Ureter (tissue), 1 donor: Measurements from ENCODE around the gene PTGFRN. TPM values are rescaled to one million over a fixed set of nuclear protein-coding genes. Genes with fewer than 3 reads are reported as not detected.
"Not testable (repeated sequence)": the region's sequence is repeated elsewhere in the genome, so short reads cannot be mapped to it uniquely, and the experiment has no call there.

Source experiments
- DNase-seq: peaks from one replicate; pipeline ENCODE4 v3.0.0-alpha.2; 2020; ENCODE audit warnings: low spot score
- total RNA-seq: library from RNA; stranded (reverse); gene quantifications from one replicate; pipeline ENCODE4 v1.2.4, GENCODE V29; 2023
- donor health status: DM: yes; HTN: yes; CAD: no.

Gene PTGFRN
- 103 TPM for total RNA-seq

DNA sequence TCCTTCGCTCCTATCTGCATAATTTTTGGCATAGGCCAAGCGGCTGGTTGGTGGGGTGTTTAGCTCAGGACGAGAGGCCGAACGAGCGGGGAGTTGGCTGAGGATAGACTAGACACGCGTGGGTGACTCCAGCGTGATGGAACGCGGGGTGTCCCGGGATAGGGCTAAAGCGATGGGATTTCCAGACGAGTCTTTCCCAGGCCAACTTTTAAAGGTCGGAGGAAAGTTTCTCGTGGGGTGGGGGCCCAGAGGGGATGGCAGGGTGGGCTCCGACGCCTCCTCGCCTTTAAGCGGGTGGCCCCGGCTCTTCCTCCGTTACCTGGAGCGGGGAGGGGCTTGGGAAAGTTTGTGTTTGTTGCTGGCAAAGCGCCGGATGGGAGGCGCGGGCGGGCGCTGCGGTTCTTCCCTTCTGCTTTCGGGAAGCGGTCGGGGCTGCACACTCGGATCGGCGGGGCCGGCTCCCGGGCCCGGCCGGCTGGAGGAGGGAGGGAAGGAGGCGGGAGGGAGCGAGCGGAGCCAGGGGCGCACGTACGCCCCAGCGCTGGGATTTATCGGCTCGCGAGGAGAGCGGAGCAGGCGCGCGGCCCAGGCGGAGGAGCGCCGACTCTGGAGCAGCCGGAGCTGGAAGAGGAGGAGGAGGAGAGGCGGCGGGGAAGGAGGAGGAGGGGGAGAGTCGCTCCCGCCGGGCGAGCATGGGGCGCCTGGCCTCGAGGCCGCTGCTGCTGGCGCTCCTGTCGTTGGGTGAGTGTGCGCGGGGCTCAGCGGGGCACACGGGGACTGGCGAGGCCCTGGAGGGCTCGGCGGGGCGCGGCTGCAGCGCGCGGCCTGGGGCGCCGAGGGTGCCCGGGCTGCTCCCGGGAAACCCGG lies at the start of gene PTGFRN:
PTGFRN (plus strand) TSS at position 405 of the 867 bp plus-strand sequence; CDS start at position 693, 288 bp downstream.
- peak; percentile 75 for DNase-seq

DNA sequence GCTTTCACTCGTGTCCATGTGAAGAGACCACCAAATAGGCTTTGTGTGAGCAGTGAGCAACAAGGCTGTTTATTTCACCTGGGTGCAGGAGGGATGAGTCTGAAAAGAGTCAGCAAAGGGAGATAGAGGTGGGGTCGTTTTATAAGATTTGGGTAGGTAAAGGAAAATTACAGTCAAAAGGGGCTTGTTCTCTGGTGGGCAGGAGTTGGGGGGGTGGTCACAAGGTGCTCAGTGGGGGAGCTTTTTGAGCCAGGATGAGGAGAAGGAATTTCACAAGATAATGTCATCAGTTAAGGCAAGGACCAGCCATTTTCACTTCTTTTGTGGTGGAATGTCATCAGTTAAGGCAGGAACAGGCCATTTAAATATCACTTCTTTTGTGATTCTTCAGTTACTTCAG lies 49.5 kb upstream of the PTGFRN start:
- not testable (repeated sequence) for DNase-seq

DNA sequence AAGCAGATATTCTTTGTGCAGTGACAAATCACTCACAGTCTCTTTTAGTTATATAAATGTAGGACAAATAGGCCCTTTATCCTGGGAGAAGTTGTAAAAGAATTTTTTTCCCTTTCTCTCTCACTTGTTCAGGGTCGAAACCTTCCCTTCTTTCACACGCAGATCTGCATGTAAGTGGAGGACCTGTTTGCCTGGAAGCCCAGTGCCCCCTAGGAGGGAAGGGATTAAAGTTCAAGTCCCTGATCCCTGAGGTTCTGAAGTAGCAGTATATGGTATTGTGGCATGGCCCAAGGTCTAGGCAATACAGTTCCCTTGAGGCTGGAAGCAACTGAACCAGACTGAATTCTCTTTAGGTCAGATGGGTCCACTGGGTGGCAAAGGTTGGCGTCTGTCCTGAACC lies 48.6 kb upstream of the PTGFRN start:
- DNase-seq: no peak

DNA sequence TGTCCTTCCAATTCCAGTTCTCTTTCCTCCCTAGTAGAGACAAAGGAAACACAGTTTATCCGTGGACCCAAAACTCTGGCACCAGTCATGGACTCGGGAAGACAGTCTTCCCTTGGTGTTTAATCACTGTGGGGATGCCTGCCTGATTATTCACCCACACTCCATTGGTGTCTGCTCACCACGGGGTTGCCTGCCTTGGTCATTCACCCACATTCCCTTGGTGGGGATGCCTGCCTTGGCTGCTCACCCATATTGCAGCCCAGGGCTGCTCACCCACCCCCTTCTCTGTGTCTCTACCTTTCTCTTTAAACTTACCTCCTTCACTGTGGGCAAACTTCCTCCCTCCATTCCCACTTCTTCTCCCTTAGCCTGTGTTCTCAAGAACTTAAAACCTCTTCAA lies 46.7 kb upstream of the PTGFRN start:
- DNase-seq: not testable (repeated sequence)

DNA sequence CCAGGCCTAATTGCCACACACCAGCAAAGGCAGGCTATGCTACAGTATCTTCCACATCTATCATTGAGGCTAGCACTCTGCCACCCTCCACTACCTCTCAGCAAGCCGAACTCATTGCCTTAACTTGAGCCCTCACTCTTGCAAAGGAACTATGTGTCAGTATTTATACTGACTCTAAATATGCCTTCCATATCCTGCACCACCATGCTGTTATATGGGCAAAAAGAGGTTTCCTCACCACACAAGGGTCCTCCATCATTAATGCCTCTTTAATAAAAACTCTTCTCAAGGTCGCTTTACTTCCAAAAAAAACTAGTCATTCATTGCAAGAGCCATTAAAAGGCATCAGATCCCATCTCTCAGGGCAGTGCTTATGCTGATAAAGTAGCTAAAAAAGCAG lies 43.2 kb upstream of the PTGFRN start:
- not testable (repeated sequence) for DNase-seq

DNA sequence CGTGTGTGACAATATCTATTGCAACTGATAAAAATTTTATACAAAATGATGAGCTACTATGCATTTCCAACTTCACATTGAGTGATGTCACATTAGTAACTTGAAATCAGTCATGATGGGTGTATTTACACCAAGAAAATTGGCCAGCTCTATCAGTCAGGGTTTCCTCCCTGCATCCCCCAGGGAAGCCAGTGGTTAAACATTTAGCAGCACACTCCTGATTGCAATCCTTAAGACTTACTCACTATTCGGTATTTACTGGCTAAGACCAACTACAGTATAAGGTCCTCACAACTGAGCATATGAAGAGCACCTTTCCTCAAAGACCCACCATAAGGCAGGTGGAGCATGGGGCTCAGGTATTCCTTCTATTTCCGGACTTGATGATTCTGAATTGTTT lies 41.3 kb upstream of the PTGFRN start:
- DNase-seq: no peak

DNA sequence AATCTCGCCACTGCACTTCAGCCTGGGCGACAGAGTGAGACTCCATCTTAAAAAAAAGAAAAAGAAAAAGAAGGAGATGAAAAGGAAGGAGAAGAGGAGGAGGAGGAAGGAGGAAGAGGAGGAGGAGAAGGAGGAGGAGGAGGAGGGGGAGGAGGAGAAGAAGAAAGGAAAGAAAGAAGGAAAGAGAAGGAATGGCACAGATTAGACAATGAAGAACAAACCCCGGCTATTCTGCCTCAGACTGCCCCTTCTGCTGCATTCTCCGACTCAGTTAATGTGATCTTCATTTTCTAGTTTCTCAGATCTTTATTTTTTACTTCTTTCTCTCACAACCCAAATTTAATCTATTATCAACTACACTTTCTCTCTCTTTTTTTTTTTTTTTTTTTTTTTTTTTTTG lies 40.1 kb upstream of the PTGFRN start:
- no peak for DNase-seq

DNA sequence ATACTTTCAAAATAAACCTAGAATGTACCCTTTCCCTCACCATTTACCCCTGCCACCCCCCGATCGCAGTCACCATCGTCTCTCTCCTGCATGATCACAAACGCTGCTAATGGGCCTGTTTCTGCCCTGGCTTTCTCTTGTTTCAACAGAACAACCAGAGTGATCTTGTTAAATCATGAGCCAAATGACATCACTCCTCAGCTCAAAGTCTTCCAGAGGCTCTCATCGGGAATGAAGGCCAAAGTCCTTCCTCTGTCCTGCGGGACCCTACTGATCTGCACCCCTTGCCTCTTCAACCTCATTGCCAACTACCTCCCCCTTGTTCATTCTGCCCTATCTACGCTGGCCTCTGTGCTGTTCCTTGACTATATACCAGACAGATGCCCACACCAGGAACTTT lies 39.4 kb upstream of the PTGFRN start:
- no peak for DNase-seq

DNA sequence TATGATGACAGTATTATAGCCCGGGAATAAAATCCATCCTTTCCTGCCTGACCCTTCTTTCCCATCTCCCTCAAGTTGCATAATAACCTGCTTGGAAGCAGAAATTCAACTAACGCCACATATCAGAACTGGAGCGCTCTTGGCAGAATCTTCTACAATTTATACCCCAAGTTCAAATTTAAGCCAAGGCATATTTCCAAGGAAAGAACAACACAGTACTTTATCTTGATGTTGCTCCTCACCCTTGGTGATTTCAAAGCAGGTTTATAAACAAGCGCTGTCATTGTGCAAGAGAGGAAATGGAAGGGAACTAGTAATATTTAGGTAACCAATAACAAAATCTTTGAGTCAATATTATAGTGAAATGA lies 38.0 kb upstream of the PTGFRN start:
- DNase-seq: no peak

DNA sequence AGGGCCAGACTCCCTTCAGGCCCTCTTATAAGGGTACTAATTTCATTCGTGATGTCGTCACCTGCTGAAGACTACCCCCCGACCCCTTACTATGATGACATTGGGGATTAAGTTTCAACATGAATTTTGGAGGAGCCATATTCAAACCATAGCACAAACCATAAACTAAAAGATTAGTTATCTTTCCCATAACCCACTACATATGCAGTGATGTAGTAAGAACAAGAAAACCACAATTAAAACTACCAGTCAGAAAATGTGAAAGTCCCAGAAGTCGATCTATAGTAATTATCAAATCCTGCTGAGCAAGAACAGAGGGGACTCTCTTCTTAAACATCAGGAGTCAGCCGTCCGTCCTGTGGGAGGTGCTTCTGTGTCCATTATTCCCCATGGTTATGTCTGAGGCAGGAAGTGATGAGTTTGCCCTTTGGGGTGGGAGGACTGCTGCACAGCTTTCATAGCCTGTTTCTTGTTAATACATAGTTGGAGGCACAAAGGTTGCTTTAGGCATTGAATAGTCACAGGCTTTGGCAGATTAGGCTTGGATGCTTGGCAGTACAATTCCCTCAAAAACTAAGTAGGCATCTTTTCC lies 35.9 kb upstream of the PTGFRN start:
- no peak for DNase-seq

DNA sequence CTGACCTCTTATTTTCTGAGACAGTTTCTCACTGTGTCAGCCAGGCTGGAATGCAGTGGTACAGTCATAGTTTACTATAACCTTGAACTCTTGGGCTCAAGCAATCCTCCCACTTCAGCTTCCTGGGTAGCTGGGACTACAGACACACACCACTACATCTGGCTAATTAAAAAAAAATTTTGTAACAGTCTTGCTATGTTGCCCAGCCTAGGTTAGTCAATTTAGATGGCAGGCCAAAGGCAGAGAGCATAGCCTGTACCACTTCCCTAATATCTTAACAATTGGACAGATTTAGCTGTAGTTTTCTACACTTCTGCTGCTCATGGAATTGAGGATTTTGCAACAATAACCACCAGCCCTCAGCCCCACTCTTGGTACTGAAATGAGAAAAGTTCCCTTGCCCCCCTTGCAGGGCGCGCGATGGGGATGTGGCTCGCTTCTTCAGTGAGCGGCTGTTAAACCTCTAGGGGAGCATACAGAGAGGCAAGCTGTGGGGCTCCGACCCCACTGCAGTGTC lies 34.9 kb upstream of the PTGFRN start:
- no peak for DNase-seq

DNA sequence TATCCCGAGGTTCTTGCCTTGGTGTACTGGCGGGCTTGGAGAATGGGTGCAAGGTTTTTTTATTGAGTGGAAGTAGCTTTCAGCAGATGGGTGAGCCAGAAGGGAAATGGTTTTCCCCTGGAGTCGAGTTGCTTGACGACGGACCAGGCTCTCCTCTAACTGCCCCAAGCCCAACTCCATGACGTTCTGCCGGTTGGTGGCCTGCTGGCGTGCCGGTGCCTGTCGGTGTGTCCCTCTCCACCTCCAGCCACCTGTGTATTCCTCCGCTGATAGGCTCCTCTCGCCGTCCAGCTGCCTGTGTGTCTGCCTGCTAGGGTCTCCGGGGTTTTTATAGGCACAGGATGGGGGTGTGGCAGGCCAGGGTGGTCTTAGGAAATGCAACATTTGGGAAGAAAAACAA lies 34.3 kb upstream of the PTGFRN start:
- no peak for DNase-seq

DNA sequence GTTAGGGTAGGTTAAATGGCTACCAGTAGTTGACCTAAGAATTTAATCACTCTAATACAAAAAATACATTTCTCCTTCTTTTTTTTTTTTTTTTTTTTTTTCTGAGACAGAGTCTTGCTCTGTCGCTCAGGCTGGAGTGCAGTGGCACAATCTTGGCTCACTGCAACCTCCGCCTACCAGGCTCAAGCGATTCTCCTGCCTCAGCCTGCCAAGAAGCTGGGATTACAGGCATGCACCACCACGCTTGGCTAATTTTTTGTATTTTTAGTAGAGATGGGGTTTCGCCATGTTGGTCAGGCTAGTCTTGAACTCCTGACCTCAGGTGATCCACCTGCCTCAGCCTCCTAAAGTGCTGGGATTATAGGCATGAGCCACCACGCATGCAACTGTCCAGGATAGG lies 33.8 kb upstream of the PTGFRN start:
- DNase-seq: not testable (repeated sequence)

DNA sequence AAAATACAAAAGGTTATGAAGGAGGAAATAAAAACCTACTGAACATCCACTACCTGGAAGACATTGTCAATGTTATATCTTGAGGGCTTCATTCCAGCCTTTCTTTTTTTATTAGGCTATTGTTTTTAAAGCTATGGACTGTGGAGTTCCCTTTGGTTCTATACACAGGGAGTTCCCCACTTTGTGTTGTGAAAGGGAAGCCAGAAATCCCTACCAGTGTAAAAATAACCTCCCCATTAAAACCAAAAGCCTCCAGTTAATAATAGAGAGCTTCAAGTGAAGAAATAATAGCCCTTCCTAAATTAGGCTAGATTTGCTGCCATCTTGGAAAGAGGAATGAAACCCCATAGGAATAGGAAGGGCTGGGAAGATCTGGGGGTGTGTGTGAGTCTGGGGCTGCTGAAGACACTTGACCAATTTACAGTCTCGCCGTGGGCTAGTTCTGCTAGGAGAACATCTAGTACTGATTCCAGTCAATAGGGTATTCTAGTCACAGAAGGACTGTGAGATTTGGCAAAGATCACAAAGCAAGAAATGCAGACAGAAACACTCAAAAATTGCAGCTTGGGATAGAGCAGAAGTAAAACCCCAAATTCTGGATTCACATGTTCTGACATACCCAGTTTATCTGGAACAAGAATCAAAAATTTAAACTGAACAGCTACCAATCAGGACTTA lies 32.4 kb upstream of the PTGFRN start:
- DNase-seq: no peak

DNA sequence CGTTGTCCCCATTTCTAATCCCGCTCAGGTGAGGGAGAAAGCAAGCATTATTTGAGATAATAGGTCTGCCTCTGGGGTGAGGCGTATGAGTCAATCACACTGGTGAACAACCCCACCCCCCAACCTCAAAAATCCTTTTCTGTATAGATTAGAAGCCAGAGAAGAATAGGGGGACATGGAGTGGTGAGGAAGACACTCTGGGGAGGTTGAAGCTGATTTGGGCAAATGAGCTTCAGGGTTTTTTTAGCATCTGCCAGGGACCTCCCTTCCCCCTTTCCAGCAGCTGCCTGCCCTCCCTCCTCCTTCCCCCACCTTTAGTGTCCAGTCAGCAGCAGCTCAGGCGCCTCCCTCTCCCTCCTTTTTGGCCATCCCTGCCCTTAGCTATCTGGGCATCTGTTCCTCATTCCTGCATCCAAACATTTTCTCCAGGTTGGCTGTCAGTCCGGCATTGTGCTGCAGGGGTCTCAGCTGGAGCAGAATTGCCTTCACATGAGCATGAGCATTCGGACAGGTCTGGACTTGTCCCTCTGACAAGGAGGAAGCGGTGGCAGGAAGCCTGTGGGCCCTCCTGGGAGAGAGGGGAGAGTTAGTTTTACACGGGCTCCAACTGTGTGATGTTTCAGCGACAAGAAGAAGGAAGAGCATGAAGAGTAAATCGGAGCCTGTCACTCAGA lies 30.8 kb upstream of the PTGFRN start:
- peak; percentile 85 for DNase-seq

DNA sequence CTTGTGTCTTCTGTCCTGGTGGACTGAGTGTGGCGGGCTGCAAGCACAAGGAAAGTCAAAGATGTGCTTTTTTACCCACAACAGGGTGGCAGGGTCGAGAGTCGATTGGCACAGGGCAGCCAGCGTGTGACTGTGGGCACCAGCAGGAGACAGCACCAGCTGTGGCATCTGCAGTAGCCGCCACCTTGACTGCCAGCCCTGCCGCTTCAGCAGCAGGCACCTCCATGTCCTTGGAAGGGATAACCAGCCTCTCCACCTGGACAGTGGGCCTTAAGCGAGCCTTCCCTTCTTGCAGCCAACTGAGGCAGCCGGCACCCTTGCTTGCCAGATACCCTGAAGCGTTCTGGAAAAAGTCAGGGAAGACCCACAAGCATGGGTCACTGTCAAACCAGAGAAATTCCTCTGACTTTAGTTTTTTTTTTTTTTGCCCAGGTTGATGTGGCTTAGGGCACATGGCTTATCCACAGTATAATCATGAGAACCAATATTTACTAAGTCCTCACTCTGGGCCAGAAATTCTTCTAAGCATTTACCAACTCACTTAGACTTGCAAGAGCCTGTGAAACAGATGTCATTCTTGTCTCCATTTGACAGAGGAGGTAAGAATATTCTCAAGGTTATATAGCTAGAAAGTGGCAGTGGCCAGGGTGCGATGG lies 30.1 kb upstream of the PTGFRN start:
- DNase-seq: no peak

DNA sequence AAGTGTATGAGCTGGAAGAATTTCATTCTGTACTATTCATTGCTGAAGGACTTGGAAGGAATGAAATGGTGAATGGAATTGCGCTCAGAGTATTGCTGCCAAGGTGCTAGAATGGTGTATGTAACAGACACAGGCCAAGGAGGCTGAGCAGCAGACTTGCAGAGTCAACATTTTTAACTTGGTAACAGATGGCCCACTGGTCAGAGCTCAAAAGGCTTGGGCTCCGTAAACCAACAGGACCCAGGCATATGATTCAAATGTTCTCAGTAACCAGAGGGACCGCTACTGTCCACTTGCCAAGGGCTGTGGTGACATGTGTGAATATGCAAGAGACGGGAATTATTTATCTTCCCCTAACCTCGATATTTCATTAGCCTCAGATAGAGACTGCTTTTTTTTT lies 28.8 kb upstream of the PTGFRN start:
- DNase-seq: no peak

DNA sequence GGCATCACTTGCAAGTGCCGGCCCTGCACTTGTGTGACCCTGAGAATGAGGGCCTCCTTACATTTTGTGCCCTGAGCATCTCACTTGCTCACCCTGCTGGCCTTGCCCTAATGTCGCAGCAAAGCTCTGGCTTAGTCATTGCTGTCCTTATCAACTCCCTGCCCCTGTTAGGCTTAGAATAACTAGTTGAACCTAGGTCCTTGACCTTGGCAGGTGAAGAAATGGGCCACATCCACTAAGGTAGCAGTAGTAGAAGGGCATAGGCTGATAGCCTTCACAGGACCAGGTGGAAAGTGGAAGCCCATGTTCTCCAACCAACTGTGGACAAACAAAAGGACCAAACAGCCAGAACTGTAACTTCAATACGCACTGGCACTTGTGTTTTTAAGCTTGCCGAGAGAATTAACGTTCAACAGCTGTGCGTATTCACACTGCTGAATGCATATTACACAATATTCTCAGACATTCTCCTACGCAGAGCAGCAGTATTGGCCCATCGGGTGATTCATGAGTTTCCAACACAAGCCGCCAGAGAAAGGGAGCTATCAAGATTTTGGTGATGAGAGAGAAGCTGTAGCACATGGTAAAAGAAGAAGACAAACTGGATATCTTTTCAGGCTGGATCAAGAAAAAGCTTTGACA lies 27.7 kb upstream of the PTGFRN start:
- no peak for DNase-seq

DNA sequence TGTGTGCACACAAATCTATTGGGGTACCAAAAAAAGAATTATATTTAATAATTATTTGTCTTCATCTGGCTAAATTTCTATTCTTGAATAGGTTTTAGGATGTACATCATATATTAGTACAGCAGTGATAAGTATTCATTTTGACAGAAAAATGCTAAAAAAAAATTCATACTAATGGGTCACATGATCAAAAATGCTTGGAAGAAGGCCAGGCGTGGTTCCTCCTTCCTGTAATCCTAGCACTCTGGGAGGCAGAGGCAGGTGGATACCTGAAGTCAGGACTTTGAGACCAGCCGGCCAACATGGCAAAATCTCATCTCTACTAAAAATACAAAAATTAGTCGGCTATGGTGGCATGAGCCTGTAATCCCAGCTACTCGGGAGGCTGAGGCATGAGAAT lies 26.9 kb upstream of the PTGFRN start:
- DNase-seq: no peak

DNA sequence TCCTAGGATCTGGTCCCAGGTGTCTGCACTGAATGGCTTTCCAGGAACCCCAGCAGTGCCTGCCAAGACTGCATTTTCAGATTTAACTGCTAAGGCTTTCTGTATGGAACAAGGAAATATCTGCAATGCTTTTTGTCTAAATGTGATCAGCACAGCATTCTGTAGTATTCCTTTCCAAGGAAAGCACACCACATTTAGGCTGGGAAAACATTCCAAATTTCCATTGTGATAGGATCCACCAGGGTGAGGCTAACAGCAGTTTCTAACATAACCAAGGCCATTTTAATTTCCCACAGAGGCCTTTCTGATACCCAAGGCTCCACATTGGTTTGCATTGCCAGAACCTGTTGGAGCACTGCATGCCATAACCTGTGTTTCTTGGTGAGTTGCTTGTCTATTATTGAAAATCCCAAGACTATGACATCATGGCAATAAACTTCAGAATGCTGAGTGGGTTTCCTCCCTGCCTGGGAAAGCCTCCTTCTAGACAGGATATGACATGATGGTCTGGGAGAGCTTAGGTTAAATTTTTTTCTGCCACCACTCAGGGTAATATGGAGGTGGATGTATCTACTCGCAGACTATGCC lies 23.3 kb upstream of the PTGFRN start:
- DNase-seq: no peak

DNA sequence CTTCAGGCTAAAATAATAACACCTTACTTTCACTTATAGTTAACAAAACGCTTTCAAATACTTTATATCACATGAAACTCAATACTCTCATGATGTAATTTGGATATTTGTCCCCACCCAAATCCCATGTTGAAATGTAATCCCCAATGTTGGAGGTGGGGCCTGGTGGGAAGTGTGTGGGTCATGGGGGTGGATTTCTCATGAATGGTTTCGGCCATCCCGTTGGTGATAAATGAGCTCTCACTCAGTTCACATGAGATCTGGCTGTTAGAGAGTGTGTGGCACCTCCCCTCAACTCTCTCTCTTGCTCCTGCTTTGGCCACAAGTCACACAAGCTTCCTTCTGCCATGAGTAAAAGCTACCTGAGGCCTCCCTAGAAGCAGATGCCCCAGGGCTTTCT lies 22.5 kb upstream of the PTGFRN start:
- no peak for DNase-seq
